KMS-11 (cell line): Measurements from ENCODE around the gene FAM114A1.

ENCODE experiments used
- H2AFZ ChIP-seq: fragments of 200-600 bp; sonication (generic); 2 replicates; pipeline ENCODE4 v1.6.1; 2016; ENCODE audit warnings: antibody characterized with exemption, mixed run types, low read depth
- H3K27ac ChIP-seq: fragments of 200-600 bp; sonication (generic); 2 replicates; pipeline ENCODE4 v1.6.1; 2016; ENCODE audit warnings: mild to moderate bottlenecking, mixed run types
- H3K27me3 ChIP-seq: fragments of 200-600 bp; sonication (generic); 2 replicates; pipeline ENCODE4 v1.6.1; 2017; ENCODE audit warnings: mild to moderate bottlenecking, low read depth, mixed run types, moderate library complexity; ENCODE audit not compliant: insufficient read depth
- H3K36me3 ChIP-seq: fragments of 200-600 bp; sonication (generic); 2 replicates; pipeline ENCODE4 v1.6.1; 2017; ENCODE audit warnings: mild to moderate bottlenecking, mixed run types; ENCODE audit not compliant: insufficient read depth
- H3K4me1 ChIP-seq: fragments of 200-600 bp; sonication (generic); 2 replicates; pipeline ENCODE4 v1.6.1; 2016; ENCODE audit warnings: mild to moderate bottlenecking, low read depth, mixed run types; ENCODE audit not compliant: poor library complexity, severe bottlenecking
- H3K4me2 ChIP-seq: fragments of 200-600 bp; sonication (generic); 2 replicates; pipeline ENCODE4 v1.7.0; 2016; ENCODE audit warnings: mild to moderate bottlenecking, mixed run types
- H3K4me3 ChIP-seq: fragments of 200-600 bp; sonication (generic); IDR thresholded peaks from 2 replicates; pipeline ENCODE4 v1.6.1; 2017; ENCODE audit warnings: low read depth, low read length, mixed read lengths; ENCODE audit not compliant: insufficient read depth
- H3K79me2 ChIP-seq: fragments of 200-600 bp; sonication (generic); 2 replicates; pipeline ENCODE4 v1.6.1; 2016; ENCODE audit warnings: low read depth, mixed run types; ENCODE audit not compliant: insufficient read depth
- H3K9ac ChIP-seq: fragments of 200-600 bp; sonication (generic); 2 replicates; pipeline ENCODE4 v1.6.1; 2016; ENCODE audit warnings: mild to moderate bottlenecking, mixed run types
- H4K20me1 ChIP-seq: fragments of 200-600 bp; sonication (generic); 2 replicates; pipeline ENCODE4 v1.6.1; 2016; ENCODE audit warnings: mild to moderate bottlenecking, mixed run types; ENCODE audit not compliant: insufficient read depth
- TF ChIP-seq, protein P1 (sequence below): fragments of 200-600 bp; sonication (generic); conservative IDR thresholded peaks from 2 replicates; pipeline ENCODE4 v1.6.1; 2017; ENCODE audit warnings: low read depth, mild to moderate bottlenecking, antibody characterized with exemption, low read length, moderate library complexity, mixed read lengths

The FAM114A1 gene

DNA sequence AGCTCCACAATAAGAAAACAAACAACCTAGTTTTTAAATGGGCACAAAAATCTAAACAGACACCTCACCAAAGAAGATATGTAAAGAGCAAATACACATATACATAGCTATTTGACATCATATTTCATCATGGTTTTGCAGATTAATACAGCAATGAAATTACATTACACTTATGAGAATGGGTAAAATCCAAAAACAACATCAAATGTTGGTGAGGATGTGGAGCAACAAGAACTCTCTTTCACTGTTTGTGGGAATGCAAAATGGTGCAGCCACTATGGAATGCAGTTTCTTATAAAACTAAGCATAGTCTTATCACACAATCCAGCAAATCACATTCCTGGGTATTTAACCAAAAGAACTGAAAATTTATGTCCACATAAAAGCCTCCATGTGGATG is 36.0 kb upstream of the FAM114A1 start:
- H3K27me3 ChIP-seq: no peaks in the 10 kb centered on the region
- TF ChIP-seq, protein P1, sequence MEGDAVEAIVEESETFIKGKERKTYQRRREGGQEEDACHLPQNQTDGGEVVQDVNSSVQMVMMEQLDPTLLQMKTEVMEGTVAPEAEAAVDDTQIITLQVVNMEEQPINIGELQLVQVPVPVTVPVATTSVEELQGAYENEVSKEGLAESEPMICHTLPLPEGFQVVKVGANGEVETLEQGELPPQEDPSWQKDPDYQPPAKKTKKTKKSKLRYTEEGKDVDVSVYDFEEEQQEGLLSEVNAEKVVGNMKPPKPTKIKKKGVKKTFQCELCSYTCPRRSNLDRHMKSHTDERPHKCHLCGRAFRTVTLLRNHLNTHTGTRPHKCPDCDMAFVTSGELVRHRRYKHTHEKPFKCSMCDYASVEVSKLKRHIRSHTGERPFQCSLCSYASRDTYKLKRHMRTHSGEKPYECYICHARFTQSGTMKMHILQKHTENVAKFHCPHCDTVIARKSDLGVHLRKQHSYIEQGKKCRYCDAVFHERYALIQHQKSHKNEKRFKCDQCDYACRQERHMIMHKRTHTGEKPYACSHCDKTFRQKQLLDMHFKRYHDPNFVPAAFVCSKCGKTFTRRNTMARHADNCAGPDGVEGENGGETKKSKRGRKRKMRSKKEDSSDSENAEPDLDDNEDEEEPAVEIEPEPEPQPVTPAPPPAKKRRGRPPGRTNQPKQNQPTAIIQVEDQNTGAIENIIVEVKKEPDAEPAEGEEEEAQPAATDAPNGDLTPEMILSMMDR: no peak
- no peaks in the 10 kb centered on the region for H3K36me3 ChIP-seq
- no peaks in the 10 kb centered on the region for H4K20me1 ChIP-seq
- no peaks in the 10 kb centered on the region for H3K79me2 ChIP-seq
- H3K9ac ChIP-seq: no peak overlapping the region
- H3K4me3 ChIP-seq: no peak overlapping the region
- no peak overlapping the region for H3K4me2 ChIP-seq
- H3K4me1 ChIP-seq: no peaks in the 10 kb centered on the region
- no peak overlapping the region for H3K27ac ChIP-seq
- no peak overlapping the region for H2AFZ ChIP-seq

DNA sequence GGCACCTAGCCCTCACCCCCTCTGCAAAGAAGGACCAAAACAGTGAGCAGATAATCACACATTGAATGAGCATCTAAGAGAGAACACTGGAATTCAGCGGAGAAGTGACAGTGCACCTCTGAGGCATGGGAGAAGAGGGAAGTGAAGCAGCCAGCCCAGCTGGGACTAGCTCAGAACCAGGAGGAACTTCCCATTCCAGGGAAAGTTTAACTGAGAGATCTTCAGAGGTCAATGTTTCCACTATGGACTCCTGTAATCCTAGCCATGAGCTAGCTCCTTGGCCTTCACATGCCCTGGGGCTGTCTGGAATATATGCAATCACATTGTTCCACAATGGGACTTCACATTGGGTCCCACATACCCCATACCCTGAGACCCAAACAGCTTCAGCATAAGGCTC is 35.4 kb upstream of the FAM114A1 start:
- Histone ChIP-seq H3K36me3 (no peaks in the 10 kb centered on the region), H3K79me2 (no peaks in the 10 kb centered on the region), H3K4me2 (no peak overlapping the region), H3K27me3 (no peaks in the 10 kb centered on the region), H3K4me3 (no peak overlapping the region), H3K9ac (no peak overlapping the region), H4K20me1 (no peaks in the 10 kb centered on the region), H2AFZ (no peak overlapping the region), H3K4me1 (no peaks in the 10 kb centered on the region), H3K27ac (no peak overlapping the region)
- TF ChIP-seq, protein P1: no peak

DNA sequence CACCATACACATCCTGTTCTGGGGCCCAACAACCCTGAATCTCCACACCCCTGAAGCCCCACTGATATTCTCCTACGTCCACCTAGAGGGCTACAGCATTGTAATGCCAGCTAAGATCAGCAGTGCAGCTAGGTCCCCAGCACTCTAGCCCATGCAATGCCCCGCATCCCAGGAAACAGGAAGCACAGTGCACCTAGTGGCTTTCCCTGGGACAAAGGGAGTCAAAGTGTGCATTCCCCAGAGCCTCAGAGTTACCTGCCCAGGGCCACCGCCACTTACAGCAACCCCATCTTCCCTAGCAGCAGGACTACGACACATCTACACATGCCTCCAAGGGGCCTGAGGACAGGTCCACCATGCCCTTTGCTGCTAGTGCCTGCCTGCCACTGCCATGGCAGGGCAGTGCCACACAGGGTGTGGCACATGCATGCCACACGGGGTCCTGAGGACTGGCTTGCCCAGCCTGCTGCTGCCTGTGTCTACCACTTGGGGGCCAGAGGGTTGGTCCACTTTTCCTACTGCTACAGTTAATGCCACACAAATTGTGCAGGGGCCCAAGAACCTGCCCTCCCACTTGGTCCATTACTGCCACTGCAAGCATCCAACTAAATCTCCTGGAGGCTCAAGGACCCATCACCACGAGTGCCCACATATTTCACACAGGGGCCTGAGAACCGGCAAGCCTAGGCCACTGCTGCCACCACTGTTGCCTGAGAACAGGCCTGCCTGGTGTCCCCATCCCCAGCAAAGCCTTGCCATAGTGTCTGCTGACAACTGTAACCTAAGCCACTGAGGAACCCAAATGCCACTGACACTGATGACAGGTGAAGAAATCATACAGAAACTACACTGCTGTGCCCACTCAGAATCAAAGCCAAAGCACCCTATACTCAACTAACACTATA is 34.7 kb upstream of the FAM114A1 start:
- Histone ChIP-seq H4K20me1 (no peaks in the 10 kb centered on the region), H3K79me2 (no peaks in the 10 kb centered on the region), H3K27ac (no peak overlapping the region), H3K9ac (no peak overlapping the region), H3K4me1 (no peaks in the 10 kb centered on the region), H3K36me3 (no peaks in the 10 kb centered on the region), H3K4me2 (no peak overlapping the region), H2AFZ (no peak overlapping the region), H3K27me3 (no peaks in the 10 kb centered on the region), H3K4me3 (no peak overlapping the region)
- TF ChIP-seq, protein P1: no peak

DNA sequence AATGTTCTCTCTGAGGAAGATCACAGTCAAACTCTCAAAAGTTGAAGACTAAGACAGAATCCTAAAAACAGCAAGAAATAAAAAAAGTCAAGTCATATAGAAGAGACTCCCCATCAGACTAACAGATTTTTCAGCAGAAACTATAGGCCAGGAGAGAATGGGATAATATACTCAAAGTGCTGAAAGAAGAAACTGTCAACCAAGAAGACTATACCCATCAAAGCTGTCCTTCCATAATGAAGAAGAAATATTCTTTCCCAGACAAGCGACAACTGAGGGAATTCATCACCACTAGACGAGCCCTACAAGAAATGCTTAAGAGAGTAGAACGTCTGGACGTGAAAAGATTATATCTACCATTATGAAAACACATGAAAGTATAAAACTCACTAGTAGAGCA is 33.0 kb upstream of the FAM114A1 start:
- Histone ChIP-seq H3K4me3 (no peak overlapping the region), H3K4me2 (no peak overlapping the region), H3K27me3 (no peaks in the 10 kb centered on the region), H3K79me2 (no peaks in the 10 kb centered on the region), H2AFZ (no peak overlapping the region), H3K4me1 (no peaks in the 10 kb centered on the region), H4K20me1 (no peaks in the 10 kb centered on the region), H3K36me3 (no peaks in the 10 kb centered on the region), H3K27ac (no peak overlapping the region), H3K9ac (no peak overlapping the region)
- TF ChIP-seq, protein P1: no peak
